HG03095 (cell line): ENCODE data around the gene DXO.
A peak's percentile ranks its signal among the peaks of the same experiment; 100 is the strongest.
"Not testable (repeated sequence)": the region's sequence is repeated elsewhere in the genome, so short reads cannot be mapped to it uniquely, and the experiment has no call there.

Source experiments
- ATAC-seq: cut with Tn5 transposase; IDR thresholded peaks from one replicate; pipeline ENCODE4 v1.9.1; 2021; ENCODE audit warnings: moderate library complexity; ENCODE audit not compliant: unreplicated experiment

DXO gene

GRCh38 chr6:31980195-31980876 is 8.4 kb upstream of the DXO start:
- ATAC-seq, result not testable (repeated sequence)

GRCh38 chr6:31979238-31979898 is 7.4 kb upstream of the DXO start:
- ATAC-seq, result no peak

DNA sequence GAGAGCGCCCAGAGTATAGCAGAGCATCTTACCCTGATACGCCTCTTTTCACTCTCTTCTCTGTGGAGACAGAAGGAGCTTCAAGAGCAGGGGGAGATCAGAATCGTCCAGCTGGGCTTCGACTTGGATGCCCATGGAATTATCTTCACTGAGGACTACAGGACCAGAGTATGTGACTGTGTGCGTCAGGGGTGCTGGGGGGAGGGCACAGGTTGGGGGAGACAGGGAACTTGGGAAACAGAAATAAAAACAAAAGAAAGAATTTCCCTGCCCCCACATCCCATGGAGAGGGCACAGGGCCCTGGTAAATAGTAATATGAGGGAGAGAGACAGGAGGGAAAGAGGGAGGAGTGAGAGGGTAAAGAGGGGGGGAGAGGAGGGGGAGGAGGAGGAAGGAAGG is 6.9 kb upstream of the DXO start:
- ATAC-seq, result no peak

GRCh38 chr6:31977816-31978431 is 6.0 kb upstream of the DXO start:
- ATAC-seq, result no peak

GRCh38 chr6:31976065-31976464 is 4.1 kb upstream of the DXO start:
- not testable (repeated sequence) for ATAC-seq

GRCh38 chr6:31972709-31973350 is 892 bp upstream of the DXO start:
- peak; percentile 4 for ATAC-seq

DNA sequence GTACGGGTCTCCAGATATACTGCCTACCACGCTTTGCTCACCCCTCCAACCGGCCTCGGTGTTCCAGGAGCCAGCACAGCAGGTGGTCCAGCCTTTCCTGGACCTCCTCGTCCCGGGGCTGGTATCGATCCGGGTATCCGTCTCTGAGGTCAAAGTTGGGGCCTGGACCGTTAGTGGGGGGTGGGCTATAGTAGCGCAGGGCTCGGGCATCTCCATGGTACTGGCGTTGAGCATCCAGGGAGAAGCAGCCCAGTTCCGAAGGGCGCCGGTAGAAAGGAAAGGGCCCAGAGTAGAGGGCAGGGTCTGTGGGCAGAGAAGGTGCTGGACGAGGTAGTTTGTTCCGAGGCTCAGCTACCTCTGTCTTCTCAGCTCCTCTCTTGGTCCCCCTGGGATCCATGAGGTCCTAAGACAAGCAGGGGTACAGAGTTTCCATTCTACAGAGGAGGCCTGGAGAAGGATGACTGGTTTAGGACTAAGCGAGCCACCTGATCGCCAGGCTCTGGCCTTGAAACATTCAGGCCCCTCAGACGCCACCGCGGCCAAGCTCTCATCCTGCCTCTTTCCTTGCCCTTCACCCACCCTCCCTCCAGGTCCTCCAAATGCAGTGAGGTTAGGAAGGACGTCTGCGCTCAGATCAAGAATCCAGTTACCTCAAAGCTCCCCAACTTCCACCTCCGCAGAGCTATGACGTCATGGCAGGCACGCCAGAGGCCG is 502 bp downstream of the DXO start:
- ATAC-seq, result peak; percentile 1

DNA sequence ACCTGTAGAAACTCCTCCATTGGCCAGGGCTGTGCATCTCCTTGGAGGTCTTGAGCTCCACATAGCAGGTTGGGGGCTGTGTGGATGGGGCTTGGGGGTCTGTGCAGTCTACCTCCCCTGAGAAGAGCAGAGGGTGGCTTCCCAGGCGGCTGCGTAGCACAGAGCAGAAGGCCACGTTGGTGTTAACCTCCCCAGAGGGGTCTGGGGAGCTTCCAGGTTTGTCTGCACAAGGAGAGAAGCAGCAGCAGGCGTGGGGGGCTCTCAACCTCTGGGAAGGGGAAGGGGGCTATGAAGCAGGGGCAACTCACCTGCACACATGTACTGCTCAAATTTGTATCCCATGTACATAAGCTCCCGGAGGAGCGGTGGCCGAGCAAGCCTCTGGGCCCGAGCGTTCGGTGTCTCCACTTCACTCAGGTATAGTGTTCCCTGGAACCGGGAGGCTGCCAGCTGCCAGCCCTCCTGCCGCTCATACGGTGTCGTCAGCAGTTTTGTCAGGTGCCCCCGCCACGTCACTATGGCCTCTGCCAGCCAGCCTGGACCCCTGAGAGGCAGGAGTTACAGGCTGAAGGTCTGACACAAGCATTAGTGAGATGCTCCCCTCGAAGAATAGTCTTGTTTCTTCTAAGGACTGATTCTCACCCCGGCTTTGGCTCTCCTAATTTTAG is 1.2 kb downstream of the DXO start:
- no peak for ATAC-seq

DNA sequence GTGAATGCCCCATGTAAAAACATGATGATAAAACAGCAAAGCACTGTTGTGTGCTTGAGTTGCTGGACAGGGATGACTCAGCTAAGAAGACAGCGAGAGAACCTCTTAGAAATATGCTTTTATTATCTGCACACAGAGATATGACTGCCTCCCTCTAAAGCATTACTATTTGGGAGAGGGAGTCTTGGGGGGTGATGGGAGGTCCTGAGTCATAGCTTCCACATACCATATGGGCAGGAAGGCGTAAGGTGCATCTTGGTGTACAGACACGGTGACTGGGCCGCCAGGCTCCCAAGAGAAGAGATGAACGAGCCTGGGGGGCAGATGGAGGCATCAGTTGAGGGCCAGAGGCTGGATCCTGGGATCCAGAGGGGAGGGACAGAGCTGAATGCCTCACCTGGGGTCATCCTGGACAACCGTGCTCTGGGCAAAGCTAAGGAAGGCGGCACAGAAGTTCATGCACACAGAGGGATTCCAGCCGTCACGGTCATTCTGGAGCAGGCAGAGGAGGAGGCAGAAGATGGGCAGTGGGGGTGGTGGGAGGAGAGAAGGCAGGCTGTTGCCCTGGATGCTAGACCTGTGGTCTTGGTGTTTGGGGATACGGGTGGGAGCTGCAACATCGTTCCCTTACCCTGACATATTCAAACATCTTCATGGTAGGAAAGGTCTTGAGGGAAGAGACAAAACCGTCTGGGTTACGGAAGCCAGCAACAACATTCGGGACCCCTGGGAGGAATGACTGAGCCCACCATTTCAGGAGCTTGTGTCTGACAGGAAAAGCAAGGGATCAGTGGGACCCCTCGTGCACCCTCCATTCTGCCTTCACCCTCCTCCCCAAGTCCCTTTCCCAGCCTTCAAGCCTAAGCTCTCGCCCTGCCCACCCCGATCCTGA is 2.0 kb downstream of the DXO start:
- ATAC-seq, result no peak

GRCh38 chr6:31968791-31969711 is 2.9 kb downstream of the DXO start:
- ATAC-seq, result no peak

- ATAC-seq, result no peak
Measured at GRCh38 chr6:31968326-31968725, 3.6 kb downstream of the DXO start.

DNA sequence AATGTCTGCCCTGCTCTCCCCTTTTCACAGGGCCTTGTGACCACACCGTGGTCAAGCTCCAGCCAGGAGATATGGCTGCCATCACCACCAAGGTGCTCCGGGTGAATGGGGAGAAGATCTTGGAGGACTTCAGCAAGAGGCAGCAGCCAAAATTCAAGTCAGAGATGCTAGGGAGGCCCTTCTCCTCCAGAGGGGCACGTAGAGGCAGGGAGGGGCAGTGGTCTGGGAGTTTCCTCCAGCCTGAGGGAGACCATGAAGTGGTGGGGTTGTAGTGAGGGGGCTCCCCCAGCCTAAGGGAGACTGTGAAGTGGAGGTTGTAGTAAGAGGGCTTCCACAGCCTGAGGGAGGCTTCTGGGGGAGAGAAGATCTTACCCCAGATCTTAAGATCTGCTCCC is 4.0 kb downstream of the DXO start:
- ATAC-seq, result no peak

GRCh38 chr6:31966997-31967925 is 4.7 kb downstream of the DXO start:
- ATAC-seq, result no peak

GRCh38 chr6:31966506-31966905 is 5.4 kb downstream of the DXO start:
- no peak for ATAC-seq

- ATAC-seq, result no peak
Measured at GRCh38 chr6:31965700-31966099, 6.2 kb downstream of the DXO start.

DNA sequence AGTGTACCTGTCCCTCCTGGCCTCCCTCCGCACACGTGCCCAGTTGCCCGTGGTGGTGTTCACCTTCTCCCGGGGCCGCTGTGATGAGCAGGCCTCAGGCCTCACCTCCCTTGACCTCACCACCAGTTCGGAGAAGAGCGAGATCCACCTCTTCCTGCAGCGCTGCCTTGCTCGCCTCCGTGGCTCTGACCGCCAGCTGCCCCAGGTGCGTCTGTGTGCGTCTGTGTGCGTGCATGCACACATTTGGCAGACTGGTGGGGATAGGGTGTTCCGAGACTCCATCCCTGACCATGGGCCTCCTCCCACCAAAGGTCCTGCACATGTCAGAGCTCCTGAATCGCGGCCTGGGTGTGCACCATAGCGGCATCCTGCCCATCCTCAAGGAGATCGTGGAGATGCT is 8.0 kb downstream of the DXO start:
- no peak for ATAC-seq

DNA sequence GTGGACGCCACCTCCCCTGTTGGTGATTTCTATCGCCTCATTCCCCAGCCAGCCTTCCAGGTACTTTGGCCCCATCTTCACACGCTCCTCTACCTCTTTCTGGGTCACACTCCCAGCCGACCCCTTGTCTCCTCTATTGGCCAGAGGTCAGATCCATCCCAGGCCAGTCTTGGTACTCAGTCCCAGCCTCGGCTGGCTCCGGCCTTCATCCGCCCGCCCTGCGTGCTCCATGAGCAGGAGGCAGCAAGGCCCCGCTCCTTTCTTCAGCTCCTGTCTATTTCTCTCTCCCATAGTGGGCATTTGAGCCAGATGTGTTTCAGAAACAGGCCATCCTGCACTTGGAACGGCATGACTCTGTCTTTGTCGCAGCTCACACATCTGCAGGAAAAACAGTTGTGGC is 10.3 kb downstream of the DXO start:
- no peak for ATAC-seq
